ENCODE data around the gene PAPOLG.

DNA sequence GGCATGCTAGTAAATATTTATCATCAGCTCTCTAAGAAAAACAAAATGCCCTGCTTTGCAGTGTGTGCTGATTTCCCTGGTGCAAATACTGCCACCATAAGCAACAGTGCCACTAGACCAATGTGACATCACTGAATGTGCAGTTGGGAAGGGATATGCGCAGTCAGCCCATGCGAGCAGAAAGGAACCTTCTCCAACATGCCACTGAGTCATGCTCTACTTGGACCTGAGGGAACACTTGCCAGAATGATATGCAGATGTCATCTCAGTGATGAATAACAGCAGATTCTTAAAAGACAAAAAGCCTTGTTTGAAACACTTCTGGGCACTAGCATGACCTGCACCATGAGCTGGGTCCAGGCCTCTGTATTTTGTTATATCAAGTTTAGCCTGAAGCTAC lies 70.0 kb downstream of the PAPOLG start:
- TF ChIP-seq, protein P1, sequence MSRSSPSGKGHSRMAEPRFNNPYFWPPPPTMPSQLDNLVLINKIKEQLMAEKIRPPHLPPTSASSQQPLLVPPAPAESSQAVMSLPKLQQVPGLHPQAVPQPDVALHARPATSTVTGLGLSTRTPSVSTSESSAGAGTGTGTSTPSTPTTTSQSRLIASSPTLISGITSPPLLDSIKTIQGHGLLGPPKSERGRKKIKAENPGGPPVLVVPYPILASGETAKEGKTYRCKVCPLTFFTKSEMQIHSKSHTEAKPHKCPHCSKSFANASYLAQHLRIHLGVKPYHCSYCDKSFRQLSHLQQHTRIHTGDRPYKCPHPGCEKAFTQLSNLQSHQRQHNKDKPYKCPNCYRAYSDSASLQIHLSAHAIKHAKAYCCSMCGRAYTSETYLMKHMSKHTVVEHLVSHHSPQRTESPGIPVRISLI (CRISPR knock-in tag; IDR thresholded peaks at IDR 0.05; ENCODE audit: borderline replicate concordance) = no peak
- TF ChIP-seq BRD4 (CRISPR knock-in tag; IDR thresholded peaks at IDR 0.05) (no peak), POLR2AphosphoS5 (IDR thresholded peaks at IDR 0.05; ENCODE audit: low read depth, low read length) (no peak), HNRNPL (IDR thresholded peaks at IDR 0.05; ENCODE audit: low read depth, low read length) (no peak), POLR2A (IDR thresholded peaks at IDR 0.05; ENCODE audit: insufficient read depth in 1 of 2, low read depth in 2 of 2, low read length in 2 of 2) (no peak), ZNF138 (CRISPR knock-in tag; IDR thresholded peaks at IDR 0.05; ENCODE audit: low read depth) (no peak)
- TF ChIP-seq, protein P2, sequence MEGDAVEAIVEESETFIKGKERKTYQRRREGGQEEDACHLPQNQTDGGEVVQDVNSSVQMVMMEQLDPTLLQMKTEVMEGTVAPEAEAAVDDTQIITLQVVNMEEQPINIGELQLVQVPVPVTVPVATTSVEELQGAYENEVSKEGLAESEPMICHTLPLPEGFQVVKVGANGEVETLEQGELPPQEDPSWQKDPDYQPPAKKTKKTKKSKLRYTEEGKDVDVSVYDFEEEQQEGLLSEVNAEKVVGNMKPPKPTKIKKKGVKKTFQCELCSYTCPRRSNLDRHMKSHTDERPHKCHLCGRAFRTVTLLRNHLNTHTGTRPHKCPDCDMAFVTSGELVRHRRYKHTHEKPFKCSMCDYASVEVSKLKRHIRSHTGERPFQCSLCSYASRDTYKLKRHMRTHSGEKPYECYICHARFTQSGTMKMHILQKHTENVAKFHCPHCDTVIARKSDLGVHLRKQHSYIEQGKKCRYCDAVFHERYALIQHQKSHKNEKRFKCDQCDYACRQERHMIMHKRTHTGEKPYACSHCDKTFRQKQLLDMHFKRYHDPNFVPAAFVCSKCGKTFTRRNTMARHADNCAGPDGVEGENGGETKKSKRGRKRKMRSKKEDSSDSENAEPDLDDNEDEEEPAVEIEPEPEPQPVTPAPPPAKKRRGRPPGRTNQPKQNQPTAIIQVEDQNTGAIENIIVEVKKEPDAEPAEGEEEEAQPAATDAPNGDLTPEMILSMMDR (CRISPR knock-in tag; IDR thresholded peaks at IDR 0.05) = no peak

All from HepG2 (cell line).